ENCODE measurements around the gene BLOC1S4.

Gene BLOC1S4

GRCh38 chr4:6692806-6693205 is 23.2 kb upstream of the BLOC1S4 start:
- DNase-seq, result no peak

GRCh38 chr4:6693231-6694176 is 22.5 kb upstream of the BLOC1S4 start, which contains the start of gene S100P:
S100P (plus strand) TSS chr4:6693878; CDS start chr4:6693933, 55 bp downstream.
- DNase-seq, result no peak

DNA sequence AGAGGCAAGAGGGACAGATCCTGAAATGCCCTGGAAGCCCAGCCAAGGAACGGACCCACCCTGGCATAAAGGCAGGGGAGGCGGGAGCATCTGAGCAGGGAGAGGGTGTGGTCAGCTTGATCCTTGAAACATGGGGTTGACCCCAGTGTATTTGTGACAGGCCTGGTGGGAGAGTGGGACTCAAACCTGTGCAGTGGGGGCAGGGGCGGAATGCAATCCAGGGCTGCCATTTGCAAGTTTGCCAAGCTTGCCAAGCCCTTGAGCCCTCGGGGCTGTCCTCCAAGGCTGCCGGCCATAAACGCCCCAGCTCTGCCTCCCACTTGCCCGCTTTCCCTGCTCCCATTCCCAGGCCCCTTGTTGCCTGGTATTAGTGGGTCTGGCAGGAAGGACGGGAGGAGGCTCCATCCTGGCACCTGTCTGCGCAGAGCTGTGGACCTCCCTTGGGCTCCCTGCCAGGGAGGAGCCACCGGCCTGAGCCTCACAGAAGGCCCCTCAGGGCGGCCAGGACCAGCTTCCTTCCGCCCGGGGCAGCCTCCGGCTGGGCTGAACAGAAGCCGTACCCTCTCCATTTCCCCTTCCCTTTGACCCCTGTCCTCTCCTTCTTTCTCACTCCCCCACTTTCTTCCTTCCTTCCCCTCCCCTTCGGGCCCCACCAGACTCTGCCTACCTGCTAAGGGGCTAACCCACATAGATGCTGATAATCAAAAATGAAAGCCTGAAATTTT is 21.6 kb upstream of the BLOC1S4 start:
- DNase-seq, result no peak

DNA sequence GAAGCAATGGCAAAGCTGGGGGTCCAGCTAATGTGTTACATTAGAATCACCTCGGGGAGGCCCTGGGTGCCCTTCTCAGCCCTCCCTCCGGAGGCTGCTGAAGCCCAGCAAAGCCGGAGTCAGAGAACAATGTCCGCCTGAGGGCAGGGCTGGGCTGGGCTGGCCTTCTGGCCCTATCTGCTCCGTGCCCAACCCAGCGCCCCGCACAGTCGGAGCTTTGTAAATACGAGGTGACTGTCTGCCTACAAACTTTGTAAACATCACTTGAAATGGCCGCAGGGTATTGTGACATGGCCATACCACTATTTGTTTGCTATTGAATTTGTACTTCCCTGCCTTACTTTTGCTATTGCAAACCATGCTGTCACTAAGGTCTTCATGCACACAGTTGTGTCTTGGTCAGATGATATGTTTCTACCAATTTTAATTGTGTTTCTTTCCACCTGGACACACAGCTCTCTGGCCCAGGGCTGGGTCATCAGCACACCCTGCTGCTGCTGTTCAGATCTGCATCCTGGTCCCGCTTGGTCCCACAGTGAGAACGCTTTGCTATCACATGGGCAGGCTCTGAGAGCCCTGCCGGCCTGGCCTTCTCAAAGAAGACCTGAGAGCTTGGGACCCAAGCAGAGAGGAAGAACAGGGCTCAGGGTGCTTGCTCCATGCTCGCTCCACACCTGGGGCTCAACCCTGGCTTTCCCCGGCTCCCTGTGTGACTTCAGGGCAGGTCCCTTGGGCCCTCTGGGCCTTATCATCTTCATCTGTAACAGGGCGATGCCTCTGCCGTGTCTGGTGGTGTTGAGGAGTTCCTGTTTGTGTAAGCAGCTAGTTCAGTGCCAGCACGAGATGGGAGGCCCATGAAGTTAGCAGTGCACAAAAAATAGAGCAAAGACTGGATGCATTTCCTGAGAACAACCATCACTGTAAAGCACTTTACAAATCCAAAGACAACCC is 20.0 kb upstream of the BLOC1S4 start:
- DNase-seq, result peak; percentile 49

DNA sequence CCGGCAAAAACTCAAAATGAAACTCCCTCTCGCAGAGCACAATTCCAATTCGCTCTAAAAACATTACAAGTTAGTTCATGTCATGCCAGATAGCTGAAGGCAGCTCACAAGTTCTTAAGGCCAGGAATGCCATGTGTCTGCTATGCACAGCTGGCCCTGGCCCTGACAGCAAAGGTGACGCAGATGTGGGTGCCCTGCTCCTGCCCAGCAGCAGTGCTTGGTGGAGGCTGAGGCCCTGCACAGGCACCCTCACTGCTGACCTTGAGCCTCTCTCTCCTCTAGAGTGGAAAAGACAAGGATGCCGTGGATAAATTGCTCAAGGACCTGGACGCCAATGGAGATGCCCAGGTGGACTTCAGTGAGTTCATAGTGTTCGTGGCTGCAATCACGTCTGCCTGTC is 19.4 kb upstream of the BLOC1S4 start:
- no peak for DNase-seq

GRCh38 chr4:6697131-6697530 is 18.8 kb upstream of the BLOC1S4 start:
- no peak for DNase-seq

DNA sequence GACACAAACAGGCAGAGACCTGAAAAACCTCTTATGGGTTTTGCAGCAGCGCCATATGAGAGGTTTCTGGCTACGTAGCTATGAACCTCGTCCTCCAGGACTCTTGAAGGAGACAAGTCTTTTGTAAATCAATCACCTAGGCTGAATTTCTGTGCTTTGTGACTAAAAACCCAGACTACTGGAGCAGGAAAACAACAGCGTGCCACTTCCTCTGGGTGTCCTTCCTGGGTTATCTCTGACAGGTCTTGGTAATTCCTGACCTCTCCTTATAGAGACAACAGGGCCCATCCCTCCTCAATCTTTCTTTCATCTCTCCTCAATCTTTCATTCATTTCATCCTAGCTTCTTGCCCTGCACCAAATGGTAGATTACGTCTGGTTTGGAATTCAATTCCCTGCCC is 16.6 kb upstream of the BLOC1S4 start:
- DNase-seq, result no peak

- DNase-seq, result no peak
These were observed 16.1 kb upstream of the BLOC1S4 start for GRCh38 chr4:6699903-6700302.

DNA sequence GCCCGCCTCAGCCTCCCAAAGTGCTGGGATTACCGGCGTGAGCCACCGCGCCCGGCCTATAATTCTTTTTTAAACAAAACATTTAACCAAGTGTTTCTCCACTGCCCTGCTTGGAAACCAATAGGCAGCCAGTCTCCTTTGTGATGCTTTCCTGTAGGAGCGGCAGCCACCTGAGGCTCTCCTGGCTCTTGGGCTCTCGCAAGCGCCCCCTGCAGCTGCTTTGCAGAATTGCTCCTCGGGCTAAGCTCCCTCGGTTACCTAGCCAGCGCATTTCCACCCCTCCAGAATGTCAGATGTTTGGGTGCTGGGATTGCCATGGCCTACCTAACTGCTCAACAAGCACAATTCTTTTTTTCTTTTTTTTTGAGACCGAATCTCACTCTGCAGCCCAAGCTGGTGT is 14.6 kb upstream of the BLOC1S4 start:
- DNase-seq, result peak; percentile 76

DNA sequence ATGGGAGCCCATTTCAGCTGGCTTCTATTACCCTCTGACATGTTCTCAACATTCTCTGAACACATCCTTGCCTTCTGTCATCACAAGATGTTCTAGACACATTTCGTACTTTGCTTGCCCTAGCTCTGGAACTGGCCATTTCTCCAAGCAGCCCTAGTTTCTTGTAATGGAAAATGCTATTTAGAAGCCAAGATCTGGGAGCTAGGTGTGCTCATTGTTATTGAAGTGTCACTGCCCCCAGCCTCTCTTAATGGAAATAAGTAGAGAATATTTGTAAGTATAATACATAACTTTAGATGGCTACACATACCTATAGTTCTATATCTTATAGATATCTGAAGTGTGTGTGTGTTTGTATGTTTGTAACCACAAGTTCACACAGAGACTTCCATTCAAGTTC is 13.2 kb upstream of the BLOC1S4 start:
- DNase-seq, result no peak

GRCh38 chr4:6703786-6704185 is 12.2 kb upstream of the BLOC1S4 start:
- peak; percentile 35 for DNase-seq

GRCh38 chr4:6705646-6706045 is 10.3 kb upstream of the BLOC1S4 start:
- peak; percentile 38 for DNase-seq

- no peak for DNase-seq
These were observed 9.8 kb upstream of the BLOC1S4 start for GRCh38 chr4:6706173-6706572.

DNA sequence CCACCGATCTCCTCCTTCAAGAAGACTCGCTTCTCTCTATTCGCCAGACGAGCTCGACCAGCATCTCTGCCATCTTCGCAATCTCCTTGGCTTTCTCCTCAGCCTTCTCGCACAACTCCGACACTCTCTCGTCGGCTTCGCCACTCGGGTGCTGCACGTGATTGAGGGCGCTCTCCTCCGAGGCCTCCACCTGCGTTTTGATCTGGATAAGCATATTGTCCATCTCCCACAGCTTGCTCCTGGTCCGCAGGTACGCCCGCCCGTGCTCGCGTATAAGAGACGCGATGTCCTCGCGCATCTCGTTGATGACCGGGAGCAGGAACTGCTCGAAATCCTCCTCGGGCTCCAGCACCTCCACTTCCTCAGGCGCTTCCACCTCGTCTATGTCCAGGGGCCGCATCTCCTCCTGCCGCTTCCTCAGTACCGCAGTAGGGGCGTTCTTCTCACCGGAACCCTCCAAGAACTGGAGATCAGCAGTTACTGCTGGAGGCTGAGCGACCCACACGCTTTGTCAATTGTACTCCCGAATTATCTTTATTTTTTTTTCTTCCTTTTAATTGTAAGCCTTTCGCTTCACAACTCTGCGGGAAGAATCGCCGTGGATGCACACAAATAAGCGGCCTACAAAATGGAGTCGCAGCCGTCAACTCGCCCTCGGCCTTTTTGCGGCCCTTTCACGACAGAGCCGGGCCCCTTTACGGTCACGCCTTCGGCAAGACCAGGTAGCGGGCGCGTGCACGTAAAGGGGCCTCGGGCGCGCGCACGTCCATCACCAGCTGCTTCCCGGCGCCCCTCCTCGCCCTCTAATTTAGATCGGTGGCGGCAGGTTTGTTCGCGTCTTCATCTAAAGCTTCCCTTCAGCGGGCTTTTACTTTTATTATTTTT is 6.5 kb upstream of the BLOC1S4 start, which contains the start of gene MRFAP1L1:
Gene MRFAP1L1, minus strand, starts transcription at position 636 of the 885 bp plus-strand sequence. Its CDS starts 236 bp downstream, at position 400.
- DNase-seq, result peak; percentile 98

GRCh38 chr4:6710282-6710681 is 5.7 kb upstream of the BLOC1S4 start:
- DNase-seq, result no peak

DNA sequence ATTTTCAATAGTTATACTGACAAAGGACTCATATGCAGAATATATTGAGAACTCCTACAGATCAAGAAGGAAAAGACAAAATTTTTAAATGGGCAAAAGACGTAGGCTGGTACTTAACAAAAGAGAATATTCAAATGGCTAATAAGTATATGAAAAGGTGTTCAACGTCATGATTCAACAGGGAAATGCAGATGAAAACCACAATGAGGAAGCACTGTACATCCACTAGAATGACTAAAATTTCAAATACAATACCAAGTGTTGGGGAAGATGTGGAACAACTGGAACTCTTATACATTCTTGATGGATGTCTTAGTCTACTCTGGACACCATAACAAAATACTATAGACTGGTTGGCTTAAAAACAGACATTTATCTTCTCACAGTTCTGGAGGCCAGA is 5.0 kb upstream of the BLOC1S4 start:
- DNase-seq, result no peak

DNA sequence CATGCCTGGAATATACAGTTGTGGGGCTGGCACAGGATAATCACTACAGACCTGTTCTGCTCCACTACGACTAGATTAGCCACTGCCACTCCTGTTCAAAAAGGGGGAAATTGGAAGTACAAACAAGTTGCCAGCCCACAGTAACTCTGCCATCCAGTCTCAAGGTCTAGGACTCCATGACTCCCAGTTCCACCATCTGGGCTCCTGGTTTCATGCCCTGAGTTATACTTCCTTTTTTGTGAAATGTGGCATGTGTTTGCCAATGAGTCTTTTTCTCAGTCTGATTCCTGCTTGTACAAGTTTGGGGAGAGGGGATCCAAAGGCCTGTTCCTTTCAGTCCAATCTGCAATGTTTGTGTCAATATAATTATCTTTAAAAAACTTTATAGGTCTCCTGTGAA is 1.0 kb upstream of the BLOC1S4 start:
- DNase-seq, result no peak

DNA sequence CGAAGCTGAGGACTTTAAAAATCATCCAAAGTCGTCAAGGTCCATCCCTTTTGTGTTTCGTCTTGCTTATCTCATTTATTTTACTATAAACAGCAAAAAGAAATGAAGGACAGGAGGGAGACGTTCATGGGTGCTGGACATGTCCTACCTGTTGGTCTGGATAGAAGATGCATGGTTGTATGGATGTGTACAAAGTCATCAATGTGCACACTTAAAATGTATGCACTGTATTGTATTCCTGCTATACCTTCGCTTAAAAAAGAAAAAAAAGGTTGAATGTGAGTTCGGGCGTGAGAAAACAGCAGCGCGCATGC is 313 bp upstream of the BLOC1S4 start:
- DNase-seq, result no peak

- no peak for DNase-seq
These were observed 1.1 kb downstream of the BLOC1S4 start for GRCh38 chr4:6716958-6717655.

DNA sequence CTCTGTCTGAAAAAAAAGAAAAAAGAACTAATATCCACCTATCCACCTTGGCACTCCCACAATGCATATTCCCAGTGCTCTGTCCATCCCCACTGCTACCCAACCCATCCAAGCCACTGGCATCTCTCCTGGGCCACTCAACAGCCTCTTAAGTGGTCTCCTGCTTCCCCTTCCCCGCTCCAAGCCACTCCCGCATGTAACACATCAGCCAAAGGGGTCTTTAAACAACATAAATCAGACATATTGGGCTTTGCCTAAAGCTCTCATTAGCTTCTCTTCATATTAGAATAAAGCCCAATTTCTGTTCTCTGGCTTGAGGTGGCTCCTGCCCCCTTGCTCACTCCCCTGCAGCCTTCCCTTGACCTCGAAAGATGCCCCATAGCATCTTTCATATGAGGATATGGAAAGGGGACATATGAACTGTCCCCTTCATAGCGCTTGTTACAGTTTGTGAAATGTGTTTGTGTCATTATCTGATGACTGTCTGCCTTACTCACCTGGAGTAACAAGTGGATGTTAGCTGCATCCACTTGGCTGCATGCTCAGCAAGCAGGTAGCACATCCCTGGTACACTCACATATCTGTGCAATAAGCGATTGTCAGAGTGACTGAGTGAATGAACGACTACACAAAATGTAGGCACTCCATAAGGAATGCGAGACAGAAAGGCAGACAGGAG is 3.1 kb downstream of the BLOC1S4 start:
- no peak for DNase-seq

Measured in activated CD4-positive, alpha-beta T cell treated with anti-CD3 and anti-CD28 coated beads for 48 hours (primary cell).